ENCODE results near the gene OR2A12. TPM values are rescaled to one million over a fixed set of nuclear protein-coding genes. Genes with fewer than 3 reads are reported as not detected.
A peak's percentile ranks its signal among the peaks of the same experiment; 100 is the strongest.

The OR2A12 gene
- polyA plus RNA-seq, 4 donors, result 0.03 TPM; not detected in 3

DNA sequence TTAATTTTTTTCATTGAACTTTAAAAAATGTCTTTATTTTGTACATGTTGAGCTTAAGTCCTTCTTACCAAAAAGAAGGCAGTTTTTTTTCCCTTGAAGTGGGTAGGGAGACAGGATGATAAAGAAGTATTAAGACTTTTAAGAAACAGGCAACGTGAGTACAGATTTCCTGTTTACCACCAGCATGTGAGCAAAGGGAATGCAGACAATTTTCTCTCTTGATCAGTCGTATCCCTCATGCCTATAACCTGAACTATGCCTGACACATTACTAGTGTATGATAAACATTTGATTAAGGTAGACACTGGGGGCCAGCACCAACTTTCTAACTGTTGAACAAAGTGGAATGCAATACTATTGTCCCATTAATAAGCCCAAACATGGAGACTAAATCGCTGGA, 14.5 kb downstream of the OR2A12 start:
- Histone ChIP-seq H3K27me3 (ENCODE audit: control insufficient read depth in 3 of 3, insufficient read depth in 3 of 3, low read length in 3 of 3) (no peaks in the 10 kb centered on the region), H3K4me3 (ENCODE audit: low read depth in 1 of 3, low read length in 3 of 3) (no peak overlapping the region), H3K9me3 (ENCODE audit: control insufficient read depth in 2 of 2, insufficient read depth in 1 of 2, low read depth in 1 of 2, low read length in 1 of 2) (no peaks in the 10 kb centered on the region), H3K36me3 (ENCODE audit: control insufficient read depth in 3 of 3, insufficient read depth in 2 of 3, low read depth in 1 of 3, low read length in 3 of 3) (no peaks in the 10 kb centered on the region), H3K4me1 (ENCODE audit: control insufficient read depth in 3 of 3, insufficient read depth in 2 of 3, low read depth in 1 of 3, low read length in 2 of 3) (no peaks in the 10 kb centered on the region), H3K27ac (ENCODE audit: low read depth in 1 of 3, low read length in 2 of 3) (no peak overlapping the region)
- 52 to 66% (median 54%) methylated on average over 3 of the region's 3 CpGs for WGBS, 3 donors
- FAIRE-seq, result no peak
- no peak for DNase-seq

DNA sequence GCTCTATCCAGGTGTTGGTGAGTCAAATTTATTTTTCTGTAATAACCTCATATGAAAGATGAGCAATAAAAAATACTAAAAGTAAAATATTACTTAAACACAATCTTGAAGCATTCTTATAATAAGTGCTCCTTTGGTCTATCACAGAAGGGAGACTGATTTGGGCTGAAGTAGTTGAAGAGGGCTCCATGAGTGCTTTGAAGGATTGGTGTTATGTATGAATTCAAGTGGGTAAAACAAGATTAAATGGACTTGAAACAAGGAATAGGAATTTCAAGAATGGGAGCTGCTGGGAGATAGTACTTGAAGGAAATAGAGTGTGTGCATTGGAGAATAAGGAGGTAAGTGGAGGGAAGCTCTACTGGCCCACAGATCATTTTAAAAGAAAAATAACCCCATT, 16.0 kb downstream of the OR2A12 start:
- DNase-seq (no peak), FAIRE-seq (no peak)

DNA sequence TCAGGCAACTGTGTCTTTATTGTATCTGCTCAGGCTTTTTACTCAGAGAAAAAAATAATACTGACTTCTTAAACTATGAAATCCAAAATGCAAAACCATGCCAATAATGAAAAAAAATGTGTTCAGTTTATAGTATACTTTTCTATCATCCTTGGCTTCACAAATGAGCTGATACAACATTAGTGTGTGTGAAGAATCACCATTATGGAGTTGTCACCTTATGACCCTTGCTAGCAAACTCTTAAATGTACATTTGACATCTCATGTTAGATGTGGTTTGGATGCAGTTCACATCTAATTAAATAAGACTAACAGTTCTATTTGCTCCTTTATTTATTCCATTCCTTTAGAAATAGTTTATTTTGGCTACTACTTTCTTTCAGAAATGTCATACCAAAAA, 19.1 kb downstream of the OR2A12 start:
- Histone ChIP-seq H3K27me3 (ENCODE audit: control insufficient read depth in 3 of 3, insufficient read depth in 3 of 3, low read length in 3 of 3) (no peaks in the 10 kb centered on the region), H3K4me1 (ENCODE audit: control insufficient read depth in 3 of 3, insufficient read depth in 2 of 3, low read depth in 1 of 3, low read length in 2 of 3) (no peaks in the 10 kb centered on the region), H3K9me3 (ENCODE audit: control insufficient read depth in 2 of 2, insufficient read depth in 1 of 2, low read depth in 1 of 2, low read length in 1 of 2) (no peaks in the 10 kb centered on the region), H3K4me3 (ENCODE audit: low read depth in 1 of 3, low read length in 3 of 3) (no peak overlapping the region), H3K36me3 (ENCODE audit: control insufficient read depth in 3 of 3, insufficient read depth in 2 of 3, low read depth in 1 of 3, low read length in 3 of 3) (no peaks in the 10 kb centered on the region), H3K27ac (ENCODE audit: low read depth in 1 of 3, low read length in 2 of 3) (no peak overlapping the region)
- no peak for DNase-seq
- no peak for FAIRE-seq

More for the DNA sequence above, 16.0 kb downstream of the OR2A12 start:
- Histone ChIP-seq H3K4me3 (ENCODE audit: low read depth in 1 of 3, low read length in 3 of 3) (no peak overlapping the region), H3K9me3 (ENCODE audit: control insufficient read depth in 2 of 2, insufficient read depth in 1 of 2, low read depth in 1 of 2, low read length in 1 of 2) (no peaks in the 10 kb centered on the region), H3K4me1 (ENCODE audit: control insufficient read depth in 3 of 3, insufficient read depth in 2 of 3, low read depth in 1 of 3, low read length in 2 of 3) (no peaks in the 10 kb centered on the region), H3K27ac (ENCODE audit: low read depth in 1 of 3, low read length in 2 of 3) (no peak overlapping the region), H3K27me3 (ENCODE audit: control insufficient read depth in 3 of 3, insufficient read depth in 3 of 3, low read length in 3 of 3) (no peaks in the 10 kb centered on the region), H3K36me3 (ENCODE audit: control insufficient read depth in 3 of 3, insufficient read depth in 2 of 3, low read depth in 1 of 3, low read length in 3 of 3) (no peaks in the 10 kb centered on the region)

DNA sequence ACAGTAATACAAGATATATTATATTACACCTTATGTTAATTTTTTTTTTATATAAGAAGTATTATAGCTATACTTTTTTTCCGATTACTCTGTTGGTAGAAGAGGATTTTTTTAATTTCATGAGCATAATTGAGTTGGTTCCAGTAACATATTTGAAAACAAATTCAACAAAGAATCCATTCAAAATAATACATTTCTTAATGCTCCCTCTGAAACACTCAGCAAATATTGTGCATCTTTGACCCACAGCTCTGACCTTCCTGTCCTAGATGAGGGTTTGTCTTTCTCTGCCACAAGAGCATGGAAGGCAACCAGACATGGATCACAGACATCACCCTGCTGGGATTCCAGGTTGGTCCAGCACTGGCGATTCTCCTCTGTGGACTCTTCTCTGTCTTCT, 23.2 kb downstream of the OR2A12 start, which contains the start of gene OR2A2:
Gene OR2A2, plus strand, starts transcription at position 301 of the 400 bp plus-strand sequence. Its CDS starts 0 bp downstream, at position 301.
- no peak for DNase-seq
- Histone ChIP-seq H3K9me3 (ENCODE audit: control insufficient read depth in 2 of 2, insufficient read depth in 1 of 2, low read depth in 1 of 2, low read length in 1 of 2) (no peaks in the 10 kb centered on the region), H3K27me3 (ENCODE audit: control insufficient read depth in 3 of 3, insufficient read depth in 3 of 3, low read length in 3 of 3) (no peaks in the 10 kb centered on the region), H3K4me3 (ENCODE audit: low read depth in 1 of 3, low read length in 3 of 3) (no peak within 1 kb of the TSS), H3K4me1 (ENCODE audit: control insufficient read depth in 3 of 3, insufficient read depth in 2 of 3, low read depth in 1 of 3, low read length in 2 of 3) (no peaks in the 10 kb centered on the region), H3K27ac (ENCODE audit: low read depth in 1 of 3, low read length in 2 of 3) (no peak within 1 kb of the TSS), H3K36me3 (ENCODE audit: control insufficient read depth in 3 of 3, insufficient read depth in 2 of 3, low read depth in 1 of 3, low read length in 3 of 3) (no peaks in the 10 kb centered on the region)
- 87 to 91% (median 87%) methylated on average over 2 of the region's 2 CpGs for WGBS, 3 donors
- FAIRE-seq, result no peak

DNA sequence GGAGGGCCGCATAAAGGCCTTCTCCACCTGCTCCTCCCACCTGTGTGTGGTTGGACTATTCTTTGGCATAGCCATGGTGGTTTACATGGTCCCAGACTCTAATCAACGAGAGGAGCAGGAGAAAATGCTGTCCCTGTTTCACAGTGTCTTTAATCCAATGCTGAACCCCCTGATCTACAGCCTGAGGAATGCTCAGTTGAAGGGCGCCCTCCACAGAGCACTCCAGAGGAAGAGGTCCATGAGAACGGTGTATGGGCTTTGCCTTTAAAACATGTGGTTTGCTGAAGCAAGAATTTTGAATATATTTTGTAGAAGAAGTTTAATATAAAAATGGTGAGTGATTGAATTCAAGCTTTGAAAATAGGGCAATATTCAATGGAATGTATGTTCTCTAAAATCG, 24.2 kb downstream of the OR2A12 start:
- Histone ChIP-seq H3K36me3 (ENCODE audit: control insufficient read depth in 3 of 3, insufficient read depth in 2 of 3, low read depth in 1 of 3, low read length in 3 of 3) (no peaks in the 10 kb centered on the region), H3K4me1 (ENCODE audit: control insufficient read depth in 3 of 3, insufficient read depth in 2 of 3, low read depth in 1 of 3, low read length in 2 of 3) (no peaks in the 10 kb centered on the region), H3K27ac (ENCODE audit: low read depth in 1 of 3, low read length in 2 of 3) (no peak overlapping the region), H3K27me3 (ENCODE audit: control insufficient read depth in 3 of 3, insufficient read depth in 3 of 3, low read length in 3 of 3) (no peaks in the 10 kb centered on the region), H3K4me3 (ENCODE audit: low read depth in 1 of 3, low read length in 3 of 3) (no peak overlapping the region), H3K9me3 (ENCODE audit: control insufficient read depth in 2 of 2, insufficient read depth in 1 of 2, low read depth in 1 of 2, low read length in 1 of 2) (no peaks in the 10 kb centered on the region)
- WGBS, 3 donors, result 71 to 75% (median 71%) methylated on average over 5 of the region's 5 CpGs
- FAIRE-seq, result no peak
- DNase-seq, result no peak

DNA sequence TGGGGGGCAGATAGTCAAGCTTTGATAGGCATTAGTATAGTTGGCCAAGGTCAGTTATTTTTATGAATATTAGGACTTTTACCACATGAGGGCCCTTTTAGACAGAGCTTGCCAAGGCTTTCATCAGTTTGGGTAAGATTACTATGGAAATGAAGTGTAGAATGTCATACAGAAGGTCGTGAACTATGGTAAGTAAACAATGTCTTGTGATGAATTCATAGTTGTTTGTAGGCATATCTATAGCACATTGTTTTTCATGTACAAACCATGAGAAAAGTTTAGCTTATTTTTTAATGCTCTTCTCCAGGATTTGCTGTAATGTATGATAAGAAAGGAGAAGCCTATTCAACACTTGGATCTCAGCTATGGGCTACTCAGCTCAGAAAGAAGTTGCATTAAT, 27.6 kb downstream of the OR2A12 start:
- H3K4me3 ChIP-seq (ENCODE audit: low read depth in 1 of 3, low read length in 3 of 3), result no peak overlapping the region
- H3K4me1 ChIP-seq (ENCODE audit: control insufficient read depth in 3 of 3, insufficient read depth in 2 of 3, low read depth in 1 of 3, low read length in 2 of 3), result no peaks in the 10 kb centered on the region
- H3K36me3 ChIP-seq (ENCODE audit: control insufficient read depth in 3 of 3, insufficient read depth in 2 of 3, low read depth in 1 of 3, low read length in 3 of 3), result no peaks in the 10 kb centered on the region
- no peaks in the 10 kb centered on the region for H3K9me3 ChIP-seq (ENCODE audit: control insufficient read depth in 2 of 2, insufficient read depth in 1 of 2, low read depth in 1 of 2, low read length in 1 of 2)
- no peak for DNase-seq
- WGBS, 3 donors, result 19 to 30% (median 24%) methylated on average over 1 of the region's 1 CpG
- H3K27me3 ChIP-seq (ENCODE audit: control insufficient read depth in 3 of 3, insufficient read depth in 3 of 3, low read length in 3 of 3), result no peaks in the 10 kb centered on the region
- no peak for FAIRE-seq
- no peak overlapping the region for H3K27ac ChIP-seq (ENCODE audit: low read depth in 1 of 3, low read length in 2 of 3)

DNA sequence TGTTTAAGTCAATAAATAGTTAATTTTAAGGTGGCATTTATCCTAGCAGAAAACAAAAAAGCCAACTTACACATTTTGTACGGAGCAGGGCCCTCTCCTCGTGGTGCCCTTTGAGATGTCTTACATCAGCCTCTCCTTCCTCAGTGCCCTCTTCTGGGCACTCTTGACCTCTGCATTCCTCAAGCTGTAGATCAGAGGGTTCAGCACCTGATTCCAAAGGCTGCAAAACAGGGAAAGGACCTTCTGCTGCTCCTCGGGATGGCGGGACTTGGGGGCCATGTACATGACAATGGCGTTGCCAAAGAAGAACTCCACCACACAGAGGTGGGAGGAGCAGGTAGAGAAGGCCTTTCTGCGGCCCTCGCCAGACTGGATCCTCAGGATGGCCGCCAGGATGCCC, 32.3 kb downstream of the OR2A12 start:
- H3K4me1 ChIP-seq (ENCODE audit: control insufficient read depth in 3 of 3, insufficient read depth in 2 of 3, low read depth in 1 of 3, low read length in 2 of 3), result no peaks in the 10 kb centered on the region
- H3K27me3 ChIP-seq (ENCODE audit: control insufficient read depth in 3 of 3, insufficient read depth in 3 of 3, low read length in 3 of 3), result no peaks in the 10 kb centered on the region
- FAIRE-seq (no peak), DNase-seq (no peak)
- H3K9me3 ChIP-seq (ENCODE audit: control insufficient read depth in 2 of 2, insufficient read depth in 1 of 2, low read depth in 1 of 2, low read length in 1 of 2), result no peaks in the 10 kb centered on the region
- WGBS, 3 donors, result 70 to 81% (median 71%) methylated on average over 8 of the region's 8 CpGs
- H3K36me3 ChIP-seq (ENCODE audit: control insufficient read depth in 3 of 3, insufficient read depth in 2 of 3, low read depth in 1 of 3, low read length in 3 of 3), result no peaks in the 10 kb centered on the region
- H3K4me3 ChIP-seq (ENCODE audit: low read depth in 1 of 3, low read length in 3 of 3), result no peak overlapping the region
- H3K27ac ChIP-seq (ENCODE audit: low read depth in 1 of 3, low read length in 2 of 3), result no peak overlapping the region

DNA sequence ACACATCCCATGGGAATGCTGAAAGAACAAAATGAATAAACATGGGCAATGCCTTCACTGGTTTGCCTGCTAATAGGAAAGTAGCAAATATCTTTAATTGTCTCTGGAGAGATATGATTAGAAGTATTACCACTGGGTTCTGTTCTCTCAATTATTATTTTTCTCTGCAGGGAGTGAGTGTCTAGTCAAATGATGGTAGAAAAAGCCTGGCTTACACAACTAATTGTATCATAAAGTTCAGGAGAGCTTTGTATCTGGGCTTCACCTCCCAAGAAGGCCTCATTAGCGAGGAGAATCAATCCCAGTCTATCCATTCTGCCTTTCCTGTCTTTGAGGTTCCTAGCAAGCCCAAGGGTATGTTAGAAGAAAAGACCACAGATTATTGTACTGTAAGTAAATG, 36.8 kb downstream of the OR2A12 start, which contains the start of gene OR2A14:
Gene OR2A14, plus strand, starts transcription at position 301 of the 400 bp plus-strand sequence. CDS start 5,937 bp downstream, outside the sequence.
- no peak within 1 kb of the TSS for H3K4me3 ChIP-seq (ENCODE audit: low read depth in 1 of 3, low read length in 3 of 3)
- H3K36me3 ChIP-seq (ENCODE audit: control insufficient read depth in 3 of 3, insufficient read depth in 2 of 3, low read depth in 1 of 3, low read length in 3 of 3), result no peaks in the 10 kb centered on the region
- WGBS, 3 donors, result 74 to 84% (median 81%) methylated on average over 1 of the region's 1 CpG
- no peaks in the 10 kb centered on the region for H3K27me3 ChIP-seq (ENCODE audit: control insufficient read depth in 3 of 3, insufficient read depth in 3 of 3, low read length in 3 of 3)
- FAIRE-seq (no peak), DNase-seq (no peak)
- H3K27ac ChIP-seq (ENCODE audit: low read depth in 1 of 3, low read length in 2 of 3), result no peak within 1 kb of the TSS
- no peaks in the 10 kb centered on the region for H3K4me1 ChIP-seq (ENCODE audit: control insufficient read depth in 3 of 3, insufficient read depth in 2 of 3, low read depth in 1 of 3, low read length in 2 of 3)
- no peaks in the 10 kb centered on the region for H3K9me3 ChIP-seq (ENCODE audit: control insufficient read depth in 2 of 2, insufficient read depth in 1 of 2, low read depth in 1 of 2, low read length in 1 of 2)

DNA sequence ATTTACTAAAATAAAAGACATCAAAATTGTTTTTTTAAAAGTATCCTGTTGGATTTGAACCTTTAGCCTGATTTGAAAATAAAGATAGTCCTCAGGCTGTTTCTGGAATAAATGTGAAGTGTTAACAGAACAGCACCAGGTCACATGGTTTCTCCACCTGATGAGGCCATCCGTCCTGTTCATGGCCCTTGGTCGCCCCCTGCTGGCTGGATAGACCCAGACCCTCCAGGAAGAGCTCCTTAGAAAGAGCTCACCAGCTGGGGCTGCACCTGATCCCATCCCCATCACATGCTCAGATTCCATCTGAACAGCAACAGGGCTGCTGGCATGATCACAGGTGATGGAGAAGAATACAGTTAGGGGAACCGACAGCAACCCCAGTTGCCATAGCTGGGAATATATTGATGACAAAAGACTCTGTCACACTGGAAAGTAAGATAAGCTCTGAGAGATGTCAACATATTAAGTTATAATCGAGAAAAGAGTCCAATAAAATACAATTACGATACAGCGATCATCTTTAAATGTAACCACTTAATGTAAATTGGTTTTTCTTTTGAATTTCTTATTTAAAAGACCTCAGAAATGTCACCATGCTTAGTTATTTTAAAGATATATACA, 41.7 kb downstream of the OR2A12 start:
- 30 to 42% (median 31%) methylated on average over 6 of the region's 6 CpGs for WGBS, 3 donors
- Histone ChIP-seq H3K4me3 (ENCODE audit: low read depth in 1 of 3, low read length in 3 of 3) (no peak overlapping the region), H3K9me3 (ENCODE audit: control insufficient read depth in 2 of 2, insufficient read depth in 1 of 2, low read depth in 1 of 2, low read length in 1 of 2) (no peaks in the 10 kb centered on the region), H3K4me1 (ENCODE audit: control insufficient read depth in 3 of 3, insufficient read depth in 2 of 3, low read depth in 1 of 3, low read length in 2 of 3) (no peaks in the 10 kb centered on the region), H3K36me3 (ENCODE audit: control insufficient read depth in 3 of 3, insufficient read depth in 2 of 3, low read depth in 1 of 3, low read length in 3 of 3) (no peaks in the 10 kb centered on the region), H3K27me3 (ENCODE audit: control insufficient read depth in 3 of 3, insufficient read depth in 3 of 3, low read length in 3 of 3) (peaks cover 0 to 3% (median 0%) of the 10 kb centered on the region in 3 donors), H3K27ac (ENCODE audit: low read depth in 1 of 3, low read length in 2 of 3) (no peak overlapping the region)
- FAIRE-seq (no peak), DNase-seq (peak; percentile 85 to 91)
